Measurements from ENCODE around the gene CORO7.

Gene CORO7

DNA sequence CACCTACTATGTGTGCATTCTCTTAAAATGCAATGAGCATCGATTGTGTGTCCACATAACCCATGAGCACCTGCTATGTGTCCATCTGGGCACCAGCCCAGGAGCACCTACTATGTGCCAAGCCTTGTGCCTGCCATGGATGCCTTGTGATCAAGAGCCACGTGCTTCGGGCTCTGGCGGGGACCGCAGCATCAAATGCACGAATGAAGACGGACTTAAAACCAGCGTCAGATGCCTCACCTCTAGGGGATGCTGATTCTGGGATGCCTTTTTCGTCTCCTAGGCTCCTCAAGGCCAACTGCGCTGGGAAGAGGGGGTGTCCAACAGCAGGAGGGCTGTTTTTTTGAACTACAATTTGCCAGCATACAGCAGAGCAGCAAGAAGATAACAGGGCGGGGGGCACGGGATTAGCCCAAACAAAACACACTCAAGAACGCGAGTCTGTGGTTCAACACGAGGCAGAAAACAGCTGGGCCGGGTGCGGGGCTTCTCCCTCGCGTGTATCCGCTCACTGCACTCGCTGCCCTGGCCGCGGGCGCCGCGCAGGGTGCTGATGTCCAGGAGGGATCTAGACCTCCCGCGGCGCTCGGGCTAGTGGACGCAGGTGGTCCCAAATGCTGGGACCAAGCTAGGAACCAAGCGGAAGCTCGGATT, 101.7 kb downstream of the CORO7 start:
- peak overlapping the region; percentile 51 for H3K4me3 ChIP-seq (ENCODE audit: low read depth, low read length)

GRCh38 chr16:4313563-4314531, 102.5 kb downstream of the CORO7 start:
- no peak; the same call in 1 of the 2 replicates for TF ChIP-seq CTCF (IDR thresholded peaks at IDR 0.05; ENCODE audit: low read depth, low read length)
- H3K9me3 ChIP-seq (ENCODE audit: severe bottlenecking), result no peaks in the 10 kb centered on the region
- no peaks in the 10 kb centered on the region for H3K27me3 ChIP-seq (ENCODE audit: insufficient read depth, low read depth, severe bottlenecking)
- no peak for DNase-seq
- H3K36me3 ChIP-seq, result no peaks in the 10 kb centered on the region
- H3K4me3 ChIP-seq (ENCODE audit: low read depth, low read length), result no peak overlapping the region
- no peak overlapping the region for H3K27ac ChIP-seq

More for the DNA sequence above, 101.7 kb downstream of the CORO7 start:
- TF ChIP-seq CTCF (IDR thresholded peaks at IDR 0.05; ENCODE audit: low read depth, low read length), result 0 out of 2 replicates have a peak, but pooled peaks have one; percentile 12
- Histone ChIP-seq H3K9me3 (ENCODE audit: severe bottlenecking) (no peaks in the 10 kb centered on the region), H3K27me3 (ENCODE audit: insufficient read depth, low read depth, severe bottlenecking) (no peaks in the 10 kb centered on the region), H3K36me3 (no peaks in the 10 kb centered on the region), H3K27ac (peak overlapping the region; percentile 96)
- no peak for DNase-seq

GRCh38 chr16:4309833-4310266, 106.5 kb downstream of the CORO7 start:
- H3K27ac ChIP-seq, result no peak overlapping the region
- TF ChIP-seq CTCF (IDR thresholded peaks at IDR 0.05; ENCODE audit: low read depth, low read length), result peak; percentile 40
- no peaks in the 10 kb centered on the region for H3K27me3 ChIP-seq (ENCODE audit: insufficient read depth, low read depth, severe bottlenecking)
- H3K9me3 ChIP-seq (ENCODE audit: severe bottlenecking), result no peaks in the 10 kb centered on the region
- DNase-seq, result no peak
- H3K36me3 ChIP-seq, result no peaks in the 10 kb centered on the region
- H3K4me3 ChIP-seq (ENCODE audit: low read depth, low read length), result no peak overlapping the region

GRCh38 chr16:4309102-4309832, 107.1 kb downstream of the CORO7 start:
- TF ChIP-seq CTCF (IDR thresholded peaks at IDR 0.05; ENCODE audit: low read depth, low read length), result no peak
- H3K36me3 ChIP-seq, result no peaks in the 10 kb centered on the region
- H3K9me3 ChIP-seq (ENCODE audit: severe bottlenecking), result no peaks in the 10 kb centered on the region
- no peaks in the 10 kb centered on the region for H3K27me3 ChIP-seq (ENCODE audit: insufficient read depth, low read depth, severe bottlenecking)
- DNase-seq, result no peak
- no peak overlapping the region for H3K27ac ChIP-seq
- no peak overlapping the region for H3K4me3 ChIP-seq (ENCODE audit: low read depth, low read length)

- TF ChIP-seq CTCF (IDR thresholded peaks at IDR 0.05; ENCODE audit: low read depth, low read length), result no peak
- H3K9me3 ChIP-seq (ENCODE audit: severe bottlenecking), result no peaks in the 10 kb centered on the region
- H3K27ac ChIP-seq, result peak overlapping the region; percentile 85
- no peak overlapping the region for H3K4me3 ChIP-seq (ENCODE audit: low read depth, low read length)
- no peaks in the 10 kb centered on the region for H3K27me3 ChIP-seq (ENCODE audit: insufficient read depth, low read depth, severe bottlenecking)
- H3K36me3 ChIP-seq, result no peaks in the 10 kb centered on the region
- DNase-seq, result no peak
Observed at GRCh38 chr16:4307215-4308037, 109.0 kb downstream of the CORO7 start.
